ENCODE measurements around the gene ZNF883.

DNA sequence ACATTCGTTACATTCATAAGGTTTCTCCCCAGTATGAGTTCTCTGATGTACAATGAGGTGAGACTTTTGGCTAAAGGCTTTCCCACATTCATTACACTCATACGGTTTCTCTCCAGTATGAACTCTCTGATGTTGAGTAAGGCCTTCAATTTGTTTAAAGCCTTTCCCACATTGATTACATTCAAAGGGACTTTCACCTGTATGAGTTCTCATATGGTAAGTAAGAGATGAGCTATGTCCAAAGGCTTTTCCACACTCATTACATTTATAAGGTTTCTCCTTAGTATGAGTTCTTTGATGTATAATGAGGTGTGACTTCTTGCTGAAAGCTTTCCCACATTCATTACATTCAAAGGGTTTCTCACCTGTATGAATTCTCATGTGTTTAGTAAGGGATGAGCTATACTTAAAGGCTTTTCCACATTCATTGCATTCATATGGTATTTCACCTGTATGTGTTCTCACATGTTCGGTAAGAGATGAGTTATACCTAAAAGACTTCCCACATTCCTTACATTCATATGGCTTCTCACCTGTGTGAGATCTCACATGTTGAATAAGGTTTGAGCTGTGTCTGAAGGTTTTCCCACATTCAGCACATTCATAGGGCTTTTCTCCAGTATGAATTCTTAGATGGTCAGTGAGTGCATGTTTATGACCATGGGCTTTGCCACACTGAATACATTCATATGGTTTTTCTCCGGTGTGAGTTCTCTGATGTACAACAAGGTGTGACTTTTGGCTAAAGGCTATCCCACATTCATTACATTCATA, 31.1 kb upstream of the ZNF883 start:
- TF ChIP-seq, protein P1, sequence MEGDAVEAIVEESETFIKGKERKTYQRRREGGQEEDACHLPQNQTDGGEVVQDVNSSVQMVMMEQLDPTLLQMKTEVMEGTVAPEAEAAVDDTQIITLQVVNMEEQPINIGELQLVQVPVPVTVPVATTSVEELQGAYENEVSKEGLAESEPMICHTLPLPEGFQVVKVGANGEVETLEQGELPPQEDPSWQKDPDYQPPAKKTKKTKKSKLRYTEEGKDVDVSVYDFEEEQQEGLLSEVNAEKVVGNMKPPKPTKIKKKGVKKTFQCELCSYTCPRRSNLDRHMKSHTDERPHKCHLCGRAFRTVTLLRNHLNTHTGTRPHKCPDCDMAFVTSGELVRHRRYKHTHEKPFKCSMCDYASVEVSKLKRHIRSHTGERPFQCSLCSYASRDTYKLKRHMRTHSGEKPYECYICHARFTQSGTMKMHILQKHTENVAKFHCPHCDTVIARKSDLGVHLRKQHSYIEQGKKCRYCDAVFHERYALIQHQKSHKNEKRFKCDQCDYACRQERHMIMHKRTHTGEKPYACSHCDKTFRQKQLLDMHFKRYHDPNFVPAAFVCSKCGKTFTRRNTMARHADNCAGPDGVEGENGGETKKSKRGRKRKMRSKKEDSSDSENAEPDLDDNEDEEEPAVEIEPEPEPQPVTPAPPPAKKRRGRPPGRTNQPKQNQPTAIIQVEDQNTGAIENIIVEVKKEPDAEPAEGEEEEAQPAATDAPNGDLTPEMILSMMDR (IDR thresholded peaks at IDR 0.05), result no peak
- no peak for TF ChIP-seq POLR2A (IDR thresholded peaks at IDR 0.05)
- no peak for TF ChIP-seq EP300 (IDR thresholded peaks at IDR 0.05)
